HG02884 (cell line): ENCODE measurements around the gene MXD3.
"Not testable (repeated sequence)": the region's sequence is repeated elsewhere in the genome, so short reads cannot be mapped to it uniquely, and the experiment has no call there.

Experiments used
- ATAC-seq: cut with Tn5 transposase; IDR thresholded peaks from one replicate; pipeline ENCODE4 v1.9.1; 2021; ENCODE audit warnings: mild to moderate bottlenecking, moderate library complexity; ENCODE audit not compliant: unreplicated experiment

The MXD3 gene

DNA sequence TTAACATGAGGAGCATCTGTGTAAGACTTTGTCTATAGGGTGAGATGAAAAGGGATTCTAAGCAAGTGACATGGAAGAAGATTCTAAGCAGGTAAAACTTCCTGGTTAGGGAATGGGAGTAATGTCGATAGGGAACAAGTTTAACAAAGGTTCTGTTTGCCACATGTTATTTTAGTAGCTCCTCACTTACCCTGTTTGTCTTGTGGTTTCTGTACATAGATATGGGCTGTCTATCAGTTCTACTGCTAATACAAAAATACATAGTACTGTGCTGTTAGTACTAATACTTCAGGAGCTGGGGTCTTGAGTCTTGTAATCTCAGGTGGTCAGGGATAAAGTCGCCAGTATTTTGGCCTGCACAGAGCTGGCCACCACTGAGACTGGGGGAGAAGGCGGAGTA lies 41.0 kb downstream of the MXD3 start:
- no peak for ATAC-seq

DNA sequence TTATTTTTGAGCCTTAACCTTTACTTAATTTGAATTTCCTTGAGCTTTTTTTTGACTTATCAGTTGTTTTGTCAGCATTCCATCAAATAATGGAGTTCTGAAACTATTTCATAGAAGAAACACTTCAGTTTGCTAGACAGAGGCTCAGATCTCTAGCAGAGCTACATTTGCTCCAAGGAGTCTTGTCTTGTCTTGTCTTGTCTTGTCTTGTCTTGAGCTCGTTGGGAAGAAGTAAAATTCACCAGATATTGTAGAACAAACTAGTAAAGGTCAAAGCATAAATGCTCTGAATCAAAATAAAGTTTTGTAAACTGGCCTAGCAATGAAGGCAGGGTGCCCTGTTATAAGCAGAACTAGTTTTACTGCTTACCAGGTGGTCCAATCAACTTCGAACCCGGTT lies 41.7 kb downstream of the MXD3 start:
- no peak for ATAC-seq

DNA sequence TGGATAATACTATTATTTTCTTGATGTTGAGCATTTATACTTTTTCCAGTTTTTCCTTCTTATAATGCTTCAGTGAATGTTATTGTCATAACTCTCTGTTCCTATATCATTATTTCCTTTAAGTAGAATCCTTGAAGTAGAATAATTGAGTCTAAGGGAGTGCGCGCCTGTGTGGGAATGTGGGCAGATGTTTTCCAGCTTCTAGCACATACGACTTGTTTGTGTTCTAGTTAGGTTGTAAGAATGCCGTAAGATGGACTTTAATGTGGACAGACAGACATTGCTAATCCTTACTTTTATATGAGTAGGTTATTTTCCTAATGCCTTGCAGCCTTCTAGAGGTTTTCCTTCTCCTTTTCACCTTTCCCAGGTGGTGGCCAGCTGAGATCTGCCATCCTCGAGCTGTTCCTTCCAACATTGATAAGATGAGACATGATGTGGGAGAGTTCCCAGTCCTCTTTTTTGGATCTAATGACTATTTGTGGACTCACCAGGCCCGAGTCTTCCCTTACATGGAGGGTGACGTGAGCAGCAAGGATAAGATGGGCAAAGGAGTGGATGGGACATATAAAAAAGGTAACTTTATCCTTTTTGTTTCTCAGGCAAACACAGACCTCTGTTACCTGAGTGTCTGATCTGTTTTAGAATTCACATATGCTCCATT lies 42.3 kb downstream of the MXD3 start:
- ATAC-seq, result no peak

DNA sequence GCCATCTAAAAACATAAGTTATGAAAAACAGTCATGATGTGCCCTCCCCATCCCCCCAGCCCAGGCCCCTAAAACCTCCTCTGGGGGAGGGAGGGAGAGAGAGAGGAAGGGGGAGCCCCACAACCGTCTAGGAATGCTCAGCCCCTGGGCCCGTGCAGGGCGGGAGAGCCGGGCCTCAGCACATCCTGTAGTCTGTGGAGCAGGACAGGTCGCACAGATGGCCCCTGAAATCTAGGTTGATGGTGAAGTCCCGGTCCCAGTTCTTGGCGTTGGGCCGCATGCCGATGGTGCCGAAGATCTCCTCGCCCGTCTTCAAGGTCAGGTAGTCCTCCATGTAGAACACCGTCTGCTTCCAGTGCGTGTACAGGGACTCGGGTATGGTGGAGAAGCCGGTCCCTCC lies 46.3 kb downstream of the MXD3 start:
- no peak for ATAC-seq

DNA sequence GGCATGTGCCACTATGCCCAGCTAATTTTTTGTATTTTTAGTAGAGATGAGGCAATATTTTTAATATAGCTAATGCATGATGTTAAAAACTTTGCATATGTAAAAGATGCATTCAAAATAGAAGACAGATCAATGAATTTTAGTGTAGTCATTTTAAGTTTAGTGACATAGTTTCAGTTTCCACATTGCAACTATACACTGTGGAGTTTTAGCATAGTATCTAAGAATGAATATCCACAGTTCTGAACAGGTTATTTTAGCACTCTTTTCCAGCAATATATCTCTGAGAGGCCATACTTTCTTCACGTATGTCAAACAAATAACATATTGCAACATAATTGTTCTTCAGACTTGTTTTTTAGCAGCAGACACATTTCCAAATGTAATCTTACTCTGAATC lies 47.5 kb downstream of the MXD3 start:
- no peak for ATAC-seq

DNA sequence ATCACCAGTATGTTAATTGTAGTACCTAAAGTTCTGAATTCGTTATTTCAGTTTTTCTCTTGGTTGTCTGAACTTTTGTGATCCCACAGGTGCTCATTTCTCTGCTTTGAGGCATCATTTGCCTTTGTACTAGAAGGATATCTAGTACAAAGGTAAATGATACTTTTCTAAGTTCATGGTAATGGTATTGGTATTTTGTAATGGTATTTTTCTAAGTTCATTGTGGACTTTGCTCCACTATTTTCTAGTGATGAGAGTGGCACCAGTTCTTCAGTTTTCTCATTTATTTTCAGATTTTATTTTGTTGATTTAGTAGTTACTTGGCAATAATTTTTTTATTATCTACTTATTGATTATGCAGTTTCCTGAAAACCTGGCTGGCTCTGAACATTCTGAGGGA lies 50.2 kb downstream of the MXD3 start:
- ATAC-seq, result no peak

DNA sequence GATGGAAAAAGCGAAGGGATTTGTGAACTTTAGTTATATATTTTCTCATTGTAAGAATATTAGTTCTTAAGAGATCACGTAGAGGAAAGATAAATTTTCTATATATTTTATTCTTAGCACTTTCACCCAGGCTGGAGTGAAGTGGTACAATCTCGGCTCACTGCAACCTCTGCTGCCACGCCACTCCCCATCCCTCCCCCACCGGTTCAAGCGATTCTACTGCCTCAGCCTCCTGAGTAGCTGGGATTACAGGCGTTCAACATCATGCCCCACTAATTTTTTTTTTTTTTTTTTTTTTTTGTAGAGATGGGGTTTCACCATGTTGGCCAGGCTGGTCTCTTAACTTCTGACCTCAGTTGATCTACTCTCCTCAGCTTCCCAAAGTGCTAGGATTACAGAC lies 50.7 kb downstream of the MXD3 start:
- ATAC-seq, result no peak

DNA sequence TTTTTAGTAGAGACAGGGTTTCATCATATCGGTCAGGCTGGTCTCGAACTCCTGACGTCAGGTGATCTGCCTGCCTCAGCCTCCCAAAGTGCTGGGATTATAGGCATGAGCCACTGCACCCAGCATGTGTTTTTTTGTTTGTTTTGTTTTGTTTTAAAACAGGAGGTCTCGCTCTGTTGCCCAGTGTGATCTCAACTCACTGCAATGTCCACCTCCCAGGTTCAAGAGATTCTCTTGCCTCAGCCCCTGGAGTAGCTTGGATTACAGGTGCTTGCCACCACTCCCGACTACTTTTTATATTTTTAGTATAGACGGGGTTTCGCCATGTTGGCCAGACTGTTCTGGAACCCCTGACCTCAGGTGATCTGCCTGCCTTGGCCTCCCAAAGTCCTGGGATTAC lies 53.0 kb downstream of the MXD3 start:
- not testable (repeated sequence) for ATAC-seq
